CD4-positive, alpha-beta T cell treated with Interleukin-6 for 4 hours (primary cell): Measurements from ENCODE around the gene COIL.

Experiments
- DNase-seq: peaks from one replicate; pipeline ENCODE4 v3.0.0-alpha.2; 2020; ENCODE audit warnings: mixed read lengths

COIL gene

DNA sequence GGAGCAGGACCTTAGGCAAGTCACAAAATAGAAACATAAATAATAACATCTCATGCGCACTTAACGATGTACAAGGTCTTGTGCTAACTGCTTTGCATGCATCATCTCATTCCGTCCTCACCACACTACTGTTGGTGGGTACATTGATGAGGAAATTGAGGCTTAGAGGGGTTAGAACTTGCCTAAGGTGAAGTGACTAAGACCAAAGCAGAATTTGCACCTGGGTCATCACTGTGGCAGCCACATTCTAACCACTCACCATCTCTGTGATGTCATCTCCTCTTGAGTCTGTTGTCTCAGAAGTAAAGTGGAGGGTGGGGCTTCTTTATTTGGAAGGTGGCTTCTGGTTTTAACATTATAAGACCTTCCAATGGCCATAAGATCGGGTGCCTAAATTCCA, 26.6 kb downstream of the COIL start:
- DNase-seq = no peak

DNA sequence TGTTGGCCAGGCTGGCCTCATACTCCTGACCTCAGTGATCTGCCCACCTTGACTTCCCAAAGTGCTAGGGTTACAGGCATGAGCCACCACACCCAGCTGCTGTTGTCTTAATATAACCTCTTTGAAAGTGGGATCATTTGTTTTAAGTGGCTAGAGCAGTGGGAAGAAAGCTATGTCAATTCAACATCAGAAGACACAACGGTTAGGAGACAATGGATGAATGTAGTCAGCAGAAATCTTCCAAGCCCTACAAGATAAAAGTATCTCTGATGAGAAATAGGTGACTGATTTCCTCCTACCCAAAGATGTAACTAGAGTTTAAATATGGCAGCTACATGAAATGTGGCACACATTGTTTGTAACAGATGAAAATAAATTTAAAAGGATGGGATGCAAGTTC, 27.0 kb downstream of the COIL start:
- no peak for DNase-seq

DNA sequence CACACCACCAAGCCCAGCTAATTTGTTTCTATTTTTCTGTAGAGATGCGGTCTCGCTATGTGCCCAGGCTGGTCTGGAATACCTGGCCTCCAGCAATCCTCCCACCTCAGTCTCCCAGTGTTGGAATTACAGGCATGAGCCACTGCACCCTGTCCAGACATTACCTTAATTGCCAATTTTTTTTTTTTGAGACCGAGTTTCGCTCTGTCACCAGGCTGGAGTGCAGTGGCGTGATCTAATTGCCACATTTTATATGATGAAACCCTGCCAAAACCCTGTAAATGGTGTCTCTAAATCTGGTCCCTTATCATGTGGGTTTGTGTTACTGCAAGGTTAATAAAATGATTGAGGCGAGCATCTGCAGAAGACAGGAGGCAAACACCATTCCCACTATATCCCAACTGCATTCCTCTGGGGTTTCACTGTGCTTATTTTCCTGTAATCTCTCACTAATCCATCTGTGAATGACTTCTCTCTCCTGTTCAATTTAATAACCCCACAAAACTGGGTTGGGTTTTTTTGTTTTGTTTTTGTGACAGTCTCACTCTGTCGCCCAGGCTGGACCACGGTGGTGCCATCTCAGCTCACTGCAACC, 27.6 kb downstream of the COIL start:
- no peak for DNase-seq

DNA sequence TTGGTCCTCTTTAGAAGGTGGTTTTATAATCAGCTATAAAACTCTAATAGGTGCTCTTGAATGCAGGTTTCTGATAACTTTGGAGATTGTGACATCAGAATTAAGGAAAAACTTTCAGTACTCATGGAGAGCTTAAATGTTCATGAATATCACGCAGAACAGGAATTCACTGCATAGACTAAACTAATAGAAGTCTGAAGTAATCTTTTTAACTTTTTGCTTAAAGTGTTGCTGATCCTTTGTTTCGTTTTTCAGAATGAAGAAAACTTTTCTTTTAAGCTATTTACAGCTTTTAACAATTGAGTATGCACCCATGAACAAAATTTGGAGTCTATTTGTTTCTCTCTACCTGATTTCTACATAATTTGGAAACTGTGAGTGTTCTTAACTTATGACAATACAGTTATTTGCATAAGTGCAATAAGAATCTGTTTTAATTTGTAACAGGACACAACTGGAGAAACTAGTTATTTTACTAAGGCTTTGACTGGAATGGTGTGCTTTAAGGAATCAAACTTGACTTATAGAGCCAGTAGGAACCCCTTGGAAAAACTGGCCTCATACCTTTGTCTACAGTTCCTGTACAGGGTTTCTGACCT, 30.0 kb downstream of the COIL start:
- no peak for DNase-seq

DNA sequence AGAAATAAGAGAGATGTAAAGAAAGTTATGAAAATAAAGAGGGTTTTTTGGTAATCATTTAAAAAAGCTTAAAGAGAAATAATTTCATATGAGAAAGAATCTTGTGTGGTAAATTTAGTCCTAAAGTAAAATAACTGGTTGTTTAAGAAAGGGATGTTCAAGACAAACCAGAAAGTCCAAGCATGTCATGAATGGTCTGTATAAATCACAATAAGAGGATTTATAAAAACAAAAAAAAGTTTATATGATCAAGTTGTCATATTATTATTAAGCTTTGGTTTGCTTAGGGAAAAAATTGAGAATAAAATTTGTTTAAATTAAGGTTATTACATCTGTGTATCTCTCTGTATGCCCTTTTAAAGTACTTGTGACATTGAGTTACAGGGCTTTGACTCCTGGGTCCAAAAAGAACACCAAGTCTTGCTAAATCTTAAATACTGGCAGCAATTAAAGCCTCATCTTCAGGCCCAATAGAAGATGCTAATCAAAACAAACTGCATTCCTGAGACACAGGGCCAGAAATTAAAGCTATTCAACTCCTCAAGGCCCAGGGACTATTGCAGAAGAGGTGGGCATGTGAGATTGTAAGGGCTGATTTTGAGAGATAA, 31.4 kb downstream of the COIL start:
- no peak for DNase-seq

DNA sequence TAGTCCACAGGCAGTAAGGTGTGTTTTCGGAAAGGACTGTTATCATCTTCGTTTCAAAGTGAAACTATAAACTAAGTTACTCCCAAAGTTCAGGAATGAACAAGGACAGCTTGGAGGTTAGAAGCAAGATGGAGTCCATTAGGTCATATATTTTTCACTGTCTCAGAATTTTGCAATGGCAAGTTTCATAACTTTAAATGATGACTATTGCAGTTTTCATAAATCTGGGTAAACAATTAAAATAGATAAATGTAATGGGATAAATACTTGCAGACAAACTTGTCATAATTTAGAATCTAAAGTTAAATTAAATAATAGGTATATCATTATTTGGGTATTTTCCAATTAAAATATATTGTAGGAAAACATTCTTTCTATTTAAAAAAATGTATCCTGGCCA, 32.3 kb downstream of the COIL start:
- DNase-seq = no peak

DNA sequence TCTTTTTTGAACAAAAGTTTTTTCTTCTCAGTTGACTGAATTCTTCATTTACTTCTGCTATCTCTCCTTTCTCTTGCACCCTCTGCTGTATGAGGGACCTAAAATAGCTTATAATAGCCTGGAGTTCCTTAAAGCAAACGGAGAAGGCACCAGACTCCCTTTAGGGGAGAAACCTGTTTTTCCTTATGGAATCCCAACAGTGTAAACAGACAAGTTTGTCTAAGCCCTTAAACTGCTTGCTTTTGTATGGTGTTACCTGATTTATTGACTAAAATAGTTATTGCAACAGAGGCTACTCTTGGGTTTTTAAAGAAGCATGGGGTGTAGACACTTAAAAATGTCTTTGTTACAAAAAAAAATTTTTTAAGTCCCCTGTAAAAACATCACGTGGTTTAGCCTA, 34.1 kb downstream of the COIL start:
- DNase-seq = no peak

DNA sequence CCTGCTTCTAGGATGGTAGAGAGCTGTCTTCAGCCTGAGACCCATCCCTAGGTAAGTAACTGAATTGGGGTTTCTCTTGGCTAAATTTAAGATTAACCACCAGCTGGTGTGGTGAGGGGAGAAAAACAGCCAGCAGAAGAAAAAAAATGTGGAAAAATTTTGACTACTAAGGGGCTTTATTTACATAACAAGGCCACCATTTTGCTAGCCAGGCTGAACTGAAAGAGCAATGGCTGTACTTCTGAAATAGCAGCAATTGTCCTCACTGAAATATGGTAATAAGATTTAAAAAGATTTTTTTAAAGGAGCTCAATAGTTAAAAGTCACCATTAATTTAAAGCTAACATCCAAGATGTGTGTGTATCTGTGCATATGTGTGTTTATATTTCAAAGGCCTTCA, 34.6 kb downstream of the COIL start:
- DNase-seq = no peak

DNA sequence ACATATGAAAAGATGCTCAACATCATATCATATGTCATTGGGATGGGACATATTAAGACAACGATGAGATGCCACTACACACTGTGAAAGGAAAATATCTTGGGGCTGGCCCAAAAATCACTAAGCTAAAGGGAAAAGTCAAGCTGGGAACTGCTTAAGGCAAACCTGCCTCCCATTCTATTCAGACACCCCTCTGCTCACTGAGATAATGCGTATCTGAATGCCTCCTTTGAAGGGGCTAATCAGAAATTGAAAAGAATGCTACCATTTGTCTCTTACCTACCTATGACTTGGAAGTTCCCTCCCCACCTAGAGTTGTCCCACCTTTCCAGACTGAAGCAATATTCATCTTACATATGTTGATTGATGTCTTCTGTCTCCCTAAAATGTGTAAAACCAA, 35.8 kb downstream of the COIL start:
- DNase-seq = no peak

DNA sequence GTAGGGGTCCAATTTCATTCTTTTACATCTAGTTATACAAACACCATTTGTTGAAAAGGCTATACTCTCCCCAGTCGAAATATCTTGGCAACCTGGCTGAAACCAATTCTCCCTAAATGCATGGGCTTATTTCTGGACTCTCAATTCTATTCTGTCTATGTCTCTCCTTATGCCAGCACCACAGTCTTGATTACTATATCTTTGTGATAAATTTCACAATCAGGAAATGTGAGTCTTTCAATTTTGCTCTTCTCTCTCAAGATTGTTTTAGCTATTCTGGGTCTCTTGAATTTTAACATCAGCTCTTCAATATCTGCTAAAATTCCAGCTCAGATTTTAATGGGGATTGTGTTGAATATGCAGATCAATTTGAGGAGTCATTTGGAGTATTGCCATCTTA, 41.1 kb downstream of the COIL start:
- DNase-seq = no peak

DNA sequence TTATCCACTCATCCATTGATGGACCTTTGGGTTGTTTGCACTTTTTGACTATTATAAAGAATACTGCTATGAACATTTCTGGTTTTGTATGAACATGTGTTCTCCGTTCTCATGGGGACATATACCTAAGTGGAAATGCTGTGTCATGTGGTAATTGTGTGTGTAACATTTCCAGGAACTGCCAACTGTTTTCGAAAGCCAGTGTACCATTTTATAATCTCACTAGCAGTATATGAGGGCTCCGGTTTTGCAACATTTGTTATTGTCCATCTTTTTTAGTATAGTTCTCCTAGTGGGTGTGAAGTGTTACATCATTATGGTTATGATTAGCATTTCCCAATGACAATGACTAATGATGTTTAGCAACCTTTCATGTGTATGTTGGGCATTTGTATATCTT, 41.9 kb downstream of the COIL start:
- no peak for DNase-seq

DNA sequence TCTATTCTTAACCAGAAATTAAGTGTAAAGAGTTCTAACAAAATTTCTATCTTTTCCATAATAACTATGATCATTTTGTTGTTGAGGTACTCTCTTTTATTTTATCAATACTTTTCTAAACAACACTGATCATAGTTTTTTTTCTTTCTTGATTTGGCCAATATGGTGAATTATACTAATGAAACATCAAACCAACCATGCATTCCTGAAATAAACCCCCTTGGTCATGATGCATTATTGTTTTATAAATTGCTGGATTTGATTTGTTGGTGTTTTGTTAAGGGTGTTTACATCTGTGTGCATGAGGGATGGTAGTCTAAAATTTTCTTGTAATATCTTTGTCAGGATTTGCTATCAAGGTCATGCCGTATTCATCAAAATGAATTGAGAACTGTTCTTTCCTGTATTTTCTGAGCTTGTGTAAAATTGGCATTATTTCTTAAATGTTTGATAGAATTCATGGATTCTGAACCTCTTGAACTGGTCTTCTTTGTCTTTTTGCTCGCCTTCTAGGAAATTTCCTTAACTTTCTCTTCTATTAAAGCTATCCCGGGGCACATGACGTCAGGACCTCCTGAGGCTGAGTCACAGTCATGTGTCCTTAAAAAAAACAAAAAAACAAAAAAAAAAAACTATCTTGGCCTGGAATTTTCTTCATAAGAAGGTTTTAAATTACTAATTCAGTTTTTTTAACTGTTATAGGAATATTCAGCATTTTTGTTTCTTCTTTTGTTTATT, 43.1 kb downstream of the COIL start:
- DNase-seq = no peak

DNA sequence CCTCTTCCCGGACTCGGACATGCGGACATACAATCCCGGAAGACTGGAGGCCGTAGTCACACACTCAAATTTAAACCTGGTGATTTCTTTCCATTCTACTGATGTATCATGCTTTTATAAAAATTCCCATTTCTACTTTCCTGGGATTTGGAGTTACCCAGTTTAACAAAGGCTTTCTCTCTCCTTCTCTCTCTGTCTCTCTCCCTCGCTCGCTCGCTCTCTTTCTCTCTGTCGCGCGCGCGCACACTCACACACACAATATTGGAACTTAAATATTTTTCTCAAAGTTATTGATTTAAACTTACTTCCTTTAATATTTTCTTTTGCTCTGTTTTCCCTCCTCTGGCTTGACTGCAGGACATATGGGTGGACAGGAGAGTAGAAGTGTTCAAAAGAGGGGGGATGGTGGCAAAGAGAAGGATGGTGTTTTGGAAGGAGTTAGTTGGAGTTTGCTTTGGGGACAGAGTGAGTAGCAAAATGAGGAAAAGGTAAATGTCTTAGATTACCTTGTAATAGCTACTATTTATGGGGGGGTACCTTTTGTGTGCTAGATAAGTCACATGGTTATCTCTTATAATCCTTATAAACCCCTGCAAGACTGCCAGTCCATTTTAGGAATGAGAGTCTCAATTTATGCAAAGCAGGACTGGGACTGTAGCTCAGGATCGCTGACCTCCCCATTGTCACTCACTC, 46.1 kb downstream of the COIL start:
- DNase-seq = no peak

DNA sequence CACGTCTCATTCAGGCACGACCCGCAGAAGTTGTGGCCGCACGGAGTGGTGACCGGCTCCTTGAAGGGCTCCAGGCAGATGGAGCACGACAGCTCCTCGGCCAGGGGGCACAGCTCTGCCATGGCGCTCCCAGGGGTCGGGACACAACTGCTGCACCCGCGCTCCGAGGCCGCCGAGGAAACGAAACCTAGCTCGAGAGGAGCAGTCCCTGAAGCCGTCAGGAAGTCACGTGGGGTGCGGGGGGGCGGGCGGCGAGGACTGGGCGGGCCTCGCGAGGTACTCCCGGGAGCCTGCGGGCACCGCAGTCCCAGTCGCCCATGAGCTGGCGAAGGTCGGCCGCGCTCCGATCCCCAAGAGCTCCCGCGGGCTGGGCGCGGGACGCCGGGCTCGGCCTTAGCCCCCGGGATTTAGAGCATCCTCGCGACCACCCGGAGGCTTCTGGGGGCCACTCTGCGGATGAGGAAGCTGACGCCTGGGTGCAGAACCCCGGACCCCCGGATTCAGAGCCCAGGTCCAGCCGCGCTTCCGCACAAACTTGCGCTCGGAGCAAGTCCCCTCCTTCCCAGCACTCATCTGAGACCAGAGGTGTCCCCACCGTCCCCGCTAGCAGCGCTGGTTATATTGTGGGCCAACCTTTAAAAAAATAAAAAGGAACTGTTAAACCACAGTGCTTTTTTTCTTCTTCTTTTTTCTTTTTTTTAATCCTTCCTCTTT, 46.8 kb downstream of the COIL start, which contains the start of gene TRIM25:
Gene TRIM25 (minus strand): TSS at position 183 of the 714 bp plus-strand sequence. CDS start 61 bp downstream, at position 122.
- peak; percentile 94 for DNase-seq

DNA sequence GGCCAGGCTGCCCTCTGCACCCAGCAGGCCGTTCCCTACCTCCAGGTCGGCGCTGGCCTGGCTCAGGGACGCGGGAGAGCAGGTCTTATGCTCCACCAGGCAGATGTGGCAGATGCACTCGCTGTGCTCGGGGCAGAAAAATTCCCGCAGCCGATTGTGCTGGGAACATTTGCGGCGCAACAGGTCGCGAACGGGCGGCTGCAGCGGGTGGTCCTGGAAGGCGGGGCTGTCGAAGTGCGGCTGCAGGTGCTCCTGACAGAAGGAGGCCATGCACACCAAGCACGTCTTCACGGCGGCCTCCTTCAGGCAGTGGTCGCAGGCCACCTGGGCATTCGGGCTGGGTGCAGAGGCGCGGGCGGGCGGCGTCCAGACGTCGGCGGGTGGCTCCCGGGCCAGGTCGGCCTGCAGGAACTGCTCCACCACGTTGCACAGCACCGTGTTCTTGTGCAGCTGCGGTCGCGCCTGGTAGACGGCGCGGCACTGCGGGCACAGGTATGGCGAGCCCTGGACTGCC, 47.4 kb downstream of the COIL start:
- no peak for DNase-seq

DNA sequence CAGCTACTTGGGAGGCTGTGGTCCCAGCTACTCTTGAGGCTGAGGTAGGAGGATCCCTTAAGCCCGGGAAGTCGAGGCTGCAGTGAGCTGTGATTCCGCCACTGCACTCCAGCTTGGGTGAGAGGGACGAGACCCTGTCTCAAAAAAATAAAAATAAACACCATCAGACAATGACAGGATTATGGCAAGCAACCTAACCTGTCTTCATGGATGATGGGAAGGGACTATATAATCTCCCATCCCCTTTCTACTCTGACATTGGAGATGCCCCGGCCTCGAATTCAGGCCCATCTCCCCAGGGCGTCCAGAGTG, 47.9 kb downstream of the COIL start:
- no peak for DNase-seq

DNA sequence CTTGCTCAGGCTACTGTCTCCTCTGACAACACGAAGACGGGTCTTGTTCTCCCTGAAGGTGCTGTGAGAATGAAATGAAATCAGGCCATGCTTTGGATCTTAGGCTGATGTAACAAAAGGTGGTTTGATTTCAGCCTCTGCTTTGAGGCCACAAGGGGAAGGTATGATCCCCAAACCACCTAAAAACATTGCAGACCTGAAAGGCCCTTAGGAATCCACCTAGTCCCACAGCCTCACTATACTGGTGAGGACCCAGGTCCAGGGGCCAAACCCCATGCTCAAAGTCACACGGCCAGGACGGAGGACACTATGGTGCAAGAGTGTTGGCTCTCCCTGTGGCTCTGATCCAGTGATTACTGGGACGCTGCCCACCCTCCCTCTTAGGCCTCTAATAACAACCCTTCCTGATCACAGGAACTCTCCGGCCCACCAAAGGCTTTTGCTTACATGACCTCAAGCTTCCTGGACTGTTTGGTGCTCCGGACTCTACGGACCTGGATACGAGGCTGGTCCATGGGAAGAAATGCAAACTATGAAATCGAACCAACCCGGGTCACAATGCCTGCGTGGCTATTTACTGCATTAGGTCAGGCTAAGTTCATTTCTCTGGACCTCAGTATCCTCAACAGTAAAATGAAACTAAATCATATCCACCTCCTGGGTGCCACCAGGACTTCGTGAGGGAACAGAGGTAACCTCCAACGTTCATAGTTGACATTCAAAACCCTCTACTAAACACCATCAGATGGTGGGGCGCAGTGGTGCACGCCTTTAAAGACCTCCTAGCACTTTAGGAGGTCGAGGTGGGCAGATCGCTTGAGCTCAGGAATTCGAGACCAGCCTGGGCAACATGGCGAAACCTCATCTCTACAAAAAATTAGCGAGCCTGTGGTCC, 48.5 kb downstream of the COIL start:
- no peak for DNase-seq

DNA sequence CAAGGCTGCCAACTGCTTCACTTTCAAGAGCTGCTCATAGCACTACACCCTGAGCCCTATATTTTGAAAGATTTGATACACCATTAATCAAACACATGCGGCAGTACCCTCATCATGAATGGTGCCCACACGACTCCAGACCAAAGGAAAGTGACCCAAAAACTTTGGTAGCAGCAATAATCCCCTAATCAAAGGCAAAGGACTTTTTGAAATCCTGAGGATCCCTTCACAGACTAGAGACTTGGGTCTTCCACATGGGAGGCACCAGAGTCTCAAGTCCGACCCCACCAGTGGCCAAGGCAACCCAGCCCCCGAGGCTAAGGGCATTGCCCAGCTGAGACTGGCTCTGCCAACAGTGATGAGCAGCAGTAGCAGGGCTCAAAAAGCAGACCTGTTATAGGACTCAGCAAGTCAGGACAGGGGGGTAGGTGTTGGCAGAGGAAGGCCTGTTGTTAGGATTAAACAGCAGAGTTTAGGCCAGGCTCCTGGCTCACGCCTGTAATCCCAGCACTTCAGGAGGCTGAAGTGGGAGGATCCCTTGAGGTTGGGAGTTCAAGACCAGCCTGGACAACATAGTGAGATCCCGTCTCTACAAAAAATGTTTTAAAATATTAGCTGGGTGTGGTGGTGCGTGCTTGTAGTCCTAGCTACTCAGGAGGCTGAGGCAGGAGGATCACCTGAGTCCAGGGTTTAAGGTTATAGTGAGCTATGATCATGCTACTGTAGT, 50.2 kb downstream of the COIL start:
- DNase-seq = no peak

DNA sequence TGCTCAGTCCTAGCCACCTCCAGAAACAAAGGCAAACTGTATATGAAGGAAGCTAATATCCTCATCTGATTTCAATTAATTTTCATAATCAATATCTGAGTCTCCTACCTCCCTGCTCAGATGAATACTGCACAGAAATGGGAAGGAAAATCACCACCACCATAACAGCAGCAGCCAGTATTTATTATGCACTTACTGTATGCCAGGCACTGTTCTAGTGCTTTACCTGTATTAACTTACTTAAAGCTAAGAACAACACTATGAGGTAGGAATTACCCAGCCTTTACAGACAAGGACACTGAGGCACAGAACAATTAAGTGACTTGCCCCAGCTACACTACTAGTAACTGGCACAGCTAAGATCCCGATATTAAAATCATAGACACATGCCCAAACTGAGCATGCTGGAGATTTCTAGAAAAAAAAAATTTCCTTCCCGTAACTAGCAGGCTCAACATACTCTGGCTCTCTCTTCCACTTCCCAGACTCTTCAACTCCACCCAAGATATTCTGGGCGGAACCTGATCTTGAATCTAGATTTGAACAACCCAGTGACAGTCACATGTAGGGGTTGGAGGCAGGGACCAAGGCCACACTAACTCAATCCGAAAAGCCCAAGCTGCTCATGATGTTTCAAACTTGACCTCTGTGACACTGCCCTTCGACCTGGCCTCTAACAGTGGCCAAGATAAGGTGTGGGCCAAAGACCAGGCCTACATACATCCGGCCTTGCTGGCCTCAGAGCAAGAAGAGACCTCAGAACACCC, 50.9 kb downstream of the COIL start:
- no peak for DNase-seq

DNA sequence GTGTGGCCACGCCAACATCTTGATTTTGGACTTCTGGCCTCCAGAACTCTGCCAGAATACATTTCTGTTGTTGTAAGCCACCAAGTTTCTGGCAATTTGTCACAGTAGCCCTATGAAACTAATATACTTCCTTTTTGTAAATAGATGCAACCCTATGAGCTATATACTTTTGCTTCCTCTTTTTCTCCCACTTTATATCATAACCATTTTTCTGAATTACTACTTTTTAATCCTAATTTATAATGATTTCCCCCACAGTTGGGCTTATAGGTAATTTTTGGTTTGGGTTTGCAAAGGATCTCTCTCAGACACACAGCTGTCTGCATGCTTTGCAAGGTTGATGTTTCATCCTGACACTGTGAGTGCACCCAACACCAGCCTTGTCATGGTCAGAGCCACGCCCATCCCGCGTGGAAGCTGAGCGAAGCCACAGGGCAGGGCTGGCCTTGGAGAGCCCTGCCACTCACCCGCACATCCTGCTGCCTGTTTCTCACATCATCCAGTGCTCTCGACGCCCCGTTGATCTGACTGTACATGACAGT, 52.8 kb downstream of the COIL start:
- DNase-seq = peak; percentile 44
